ENCODE results near the gene TASOR. TPM values are rescaled to one million over a fixed set of nuclear protein-coding genes. Genes with fewer than 3 reads are reported as not detected.
A peak's percentile ranks its signal among the peaks of the same experiment; 100 is the strongest.

TASOR gene
- total RNA-seq, 1 donor from 2014 or later: 50.3 TPM

GRCh38 chr3:56681984-56682461 lies 1.0 kb downstream of the TASOR start:
- Histone ChIP-seq H3K27me3 (no peaks in the 10 kb centered on the region), H3K9me3 (no peaks in the 10 kb centered on the region), H3K4me1 (peaks cover 48% of the 10 kb centered on the region), H3K36me3 (no peaks in the 10 kb centered on the region), H3K27ac (peak overlapping the region; percentile 97), H3K4me3 (peak overlapping the region; percentile 73 to 86)
- intact Hi-C loops (cut with DNase I): no loop called here
- TF ChIP-seq CTCF (IDR thresholded peaks at IDR 0.05) (no peak), POLR2A (IDR thresholded peaks at IDR 0.05) (no peak), POLR2AphosphoS5 (IDR thresholded peaks at IDR 0.05; ENCODE audit: insufficient read depth in 1 of 2, low read depth in 1 of 2) (no peak)
- DNase-seq (ENCODE audit: extremely low spot score in 2 of 2): no peak

- intact Hi-C loops (cut with DNase I): no loop called here
- Histone ChIP-seq H3K4me3 (no peak overlapping the region), H3K4me1 (peaks cover 48% of the 10 kb centered on the region), H3K27me3 (no peaks in the 10 kb centered on the region), H3K9me3 (no peaks in the 10 kb centered on the region), H3K27ac (no peak overlapping the region), H3K36me3 (no peaks in the 10 kb centered on the region)
- TF ChIP-seq POLR2A (IDR thresholded peaks at IDR 0.05): no peak
- no peak for TF ChIP-seq CTCF (IDR thresholded peaks at IDR 0.05)
- TF ChIP-seq POLR2AphosphoS5 (IDR thresholded peaks at IDR 0.05; ENCODE audit: insufficient read depth in 1 of 2, low read depth in 1 of 2): no peak
- DNase-seq (ENCODE audit: extremely low spot score in 2 of 2): no peak
Measured at GRCh38 chr3:56680054-56680580, 2.9 kb downstream of the TASOR start.

- H3K9me3 ChIP-seq: no peaks in the 10 kb centered on the region
- H3K4me1 ChIP-seq: peaks cover 48% of the 10 kb centered on the region
- no peak for DNase-seq (ENCODE audit: extremely low spot score in 2 of 2)
- H3K27ac ChIP-seq: no peak overlapping the region
- intact Hi-C loops (cut with DNase I): no loop called here
- no peak overlapping the region for H3K4me3 ChIP-seq
- H3K27me3 ChIP-seq: no peaks in the 10 kb centered on the region
- H3K36me3 ChIP-seq: peaks cover 0 to 6% of the 10 kb centered on the region in 2 donors
- TF ChIP-seq POLR2A (IDR thresholded peaks at IDR 0.05) (no peak), CTCF (IDR thresholded peaks at IDR 0.05) (no peak), POLR2AphosphoS5 (IDR thresholded peaks at IDR 0.05; ENCODE audit: insufficient read depth in 1 of 2, low read depth in 1 of 2) (no peak)
Measured at GRCh38 chr3:56677286-56677685, 5.8 kb downstream of the TASOR start.

- H3K9me3 ChIP-seq: no peaks in the 10 kb centered on the region
- H3K27ac ChIP-seq: no peak overlapping the region
- no peak for TF ChIP-seq POLR2A (IDR thresholded peaks at IDR 0.05)
- TF ChIP-seq CTCF (IDR thresholded peaks at IDR 0.05): no peak
- no peak for TF ChIP-seq POLR2AphosphoS5 (IDR thresholded peaks at IDR 0.05; ENCODE audit: insufficient read depth in 1 of 2, low read depth in 1 of 2)
- no peak overlapping the region for H3K4me3 ChIP-seq
- peaks cover 19% of the 10 kb centered on the region for H3K4me1 ChIP-seq
- peaks cover 0 to 16% of the 10 kb centered on the region in 2 donors for H3K36me3 ChIP-seq
- intact Hi-C loops (cut with DNase I): no loop called here
- no peak for DNase-seq (ENCODE audit: extremely low spot score in 2 of 2)
- H3K27me3 ChIP-seq: no peaks in the 10 kb centered on the region
Measured at GRCh38 chr3:56673781-56674457, 9.1 kb downstream of the TASOR start.

- H3K27me3 ChIP-seq: no peaks in the 10 kb centered on the region
- H3K9me3 ChIP-seq: no peaks in the 10 kb centered on the region
- intact Hi-C loops (cut with DNase I): no loop called here
- H3K4me1 ChIP-seq: no peaks in the 10 kb centered on the region
- DNase-seq (ENCODE audit: extremely low spot score in 2 of 2): no peak
- H3K4me3 ChIP-seq: no peak overlapping the region
- H3K36me3 ChIP-seq: peaks cover 0 to 72% of the 10 kb centered on the region in 2 donors
- TF ChIP-seq POLR2AphosphoS5 (IDR thresholded peaks at IDR 0.05; ENCODE audit: insufficient read depth in 1 of 2, low read depth in 1 of 2) (no peak), CTCF (IDR thresholded peaks at IDR 0.05) (no peak), POLR2A (IDR thresholded peaks at IDR 0.05) (no peak)
- no peak overlapping the region for H3K27ac ChIP-seq
Measured at GRCh38 chr3:56667973-56668579, 15.0 kb downstream of the TASOR start.

All from vagina (tissue), 2 donors.